Activated CD4-positive, alpha-beta T cell treated with anti-CD3 and anti-CD28 coated beads for 4 hours (primary cell): Measurements from ENCODE around the gene ACHE.

Experiments used
- DNase-seq, 2 donors: peaks; one replicate each; pipeline ENCODE4 v3.0.0-alpha.2; 2020

Gene ACHE

GRCh38 chr7:100882785-100883526 lies 12.7 kb downstream of the ACHE start:
- no peak for DNase-seq

- DNase-seq, result no peak
Measured at GRCh38 chr7:100882201-100882600, 13.5 kb downstream of the ACHE start.

- DNase-seq, result no peak
Measured at GRCh38 chr7:100881136-100881535, 14.6 kb downstream of the ACHE start.

- DNase-seq, result no peak
Measured at GRCh38 chr7:100880645-100881044, 15.0 kb downstream of the ACHE start.

- DNase-seq, result no peak
Measured at GRCh38 chr7:100879685-100880261, 15.9 kb downstream of the ACHE start.

- DNase-seq, result no peak
Measured at GRCh38 chr7:100878685-100879084, 17.0 kb downstream of the ACHE start.

GRCh38 chr7:100878013-100878412 lies 17.7 kb downstream of the ACHE start:
- no peak for DNase-seq

GRCh38 chr7:100875356-100875751 lies 20.3 kb downstream of the ACHE start:
- peak in 1 of 2 donors; percentile 38 for DNase-seq

GRCh38 chr7:100874577-100875355 lies 20.9 kb downstream of the ACHE start, which contains the start of gene SRRT:
SRRT (plus strand) TSS chr7:100875103; CDS start chr7:100875591, 488 bp downstream.
- DNase-seq, result peak; percentile 99

GRCh38 chr7:100874300-100874576 lies 21.4 kb downstream of the ACHE start:
- DNase-seq, result no peak

GRCh38 chr7:100873599-100874299 lies 21.9 kb downstream of the ACHE start:
- DNase-seq, result no peak

- DNase-seq, result no peak
Measured at GRCh38 chr7:100867776-100868485, 27.8 kb downstream of the ACHE start.

GRCh38 chr7:100867040-100867775 lies 28.5 kb downstream of the ACHE start, which contains the start of gene TRIP6:
TRIP6 (plus strand) TSS chr7:100867387; CDS start chr7:100867498, 111 bp downstream.
- DNase-seq, result peak; percentile 66 to 75

GRCh38 chr7:100866729-100867039 lies 29.0 kb downstream of the ACHE start:
- no peak for DNase-seq

- no peak for DNase-seq
Measured at GRCh38 chr7:100865938-100866728, 29.6 kb downstream of the ACHE start.

GRCh38 chr7:100865372-100865911 lies 30.2 kb downstream of the ACHE start:
- no peak for DNase-seq

- no peak for DNase-seq
Measured at GRCh38 chr7:100864263-100864845, 31.3 kb downstream of the ACHE start.

GRCh38 chr7:100863406-100863950 lies 32.2 kb downstream of the ACHE start:
- no peak for DNase-seq

GRCh38 chr7:100861616-100861985 lies 34.1 kb downstream of the ACHE start:
- DNase-seq, result no peak
